OCI-LY3 (cell line): ENCODE data around the gene EPHB2.
"Not testable (repeated sequence)": the region's sequence is repeated elsewhere in the genome, so short reads cannot be mapped to it uniquely, and the experiment has no call there.

Experiments
- H2AFZ ChIP-seq: fragments of 200-600, 300-600 bp; shearing (Covaris generic); 2 replicates; pipeline ENCODE4 v1.6.0; 2014; ENCODE audit warnings: antibody characterized with exemption, low read depth, low read length
- H3K27ac ChIP-seq: fragments of 200-600, 300-600 bp; sonication (generic); 2 replicates; pipeline ENCODE4 v1.5.1; 2014; ENCODE audit warnings: mild to moderate bottlenecking, low read length, moderate library complexity, mixed read lengths
- H3K27me3 ChIP-seq: fragments of 200-600, 300-600 bp; sonication (generic); 2 replicates; pipeline ENCODE4 v1.6.1; 2014; ENCODE audit warnings: low read depth, low read length, mixed read lengths
- H3K36me3 ChIP-seq: fragments of 200-600, 300-600 bp; sonication (generic); replicated peaks from 2 replicates; pipeline ENCODE3; 2014; ENCODE audit warnings: low read depth, low read length, mixed read lengths
- H3K4me1 ChIP-seq: fragments of 300-600, 200-600 bp; sonication (generic); 2 replicates; pipeline ENCODE4 v1.6.1; 2014; ENCODE audit warnings: low read length, mixed read lengths
- H3K4me2 ChIP-seq: fragments of 200-600, 300-600 bp; sonication (generic); 2 replicates; pipeline ENCODE4 v1.6.1; 2014; ENCODE audit warnings: low read length, mixed read lengths
- H3K4me3 ChIP-seq: fragments of 300-600, 200-600 bp; sonication (generic); 2 replicates; pipeline ENCODE4 v1.5.1; 2014; ENCODE audit warnings: antibody characterized with exemption, mild to moderate bottlenecking, low read length, moderate library complexity
- H3K79me2 ChIP-seq: fragments of 300-600, 200-600 bp; shearing (Covaris generic); 2 replicates; pipeline ENCODE4 v1.6.1; 2014; ENCODE audit warnings: mild to moderate bottlenecking, low read length, mixed read lengths
- H3K9ac ChIP-seq: fragments of 300-600, 200-600 bp; shearing (Covaris generic); 2 replicates; pipeline ENCODE4 v1.6.0; 2014; ENCODE audit warnings: mild to moderate bottlenecking, low read length, moderate library complexity
- H3K9me3 ChIP-seq: fragments of 200-600, 300-600 bp; shearing (Covaris generic); 2 replicates; pipeline ENCODE4 v1.6.1; 2014; ENCODE audit warnings: low read length, mixed read lengths; ENCODE audit not compliant: insufficient read depth
- H4K20me1 ChIP-seq: fragments of 200-600, 300-600 bp; sonication (generic); 2 replicates; pipeline ENCODE4 v1.6.1; 2016; ENCODE audit warnings: low read length, mixed read lengths; ENCODE audit not compliant: insufficient read depth
- CTCF ChIP-seq: fragments of 200-600, 300-600 bp; sonication (generic); IDR thresholded peaks from 2 replicates; pipeline ENCODE4 v1.5.1; 2014; ENCODE audit warnings: antibody characterized with exemption, low read length, low read depth
- EZH2phosphoT487 ChIP-seq: fragments of 200-600 bp; shearing (Covaris generic); IDR thresholded peaks from 2 replicates; pipeline ENCODE4 v1.6.1; 2018; ENCODE audit warnings: antibody characterized with exemption, mixed run types, low read depth

Gene EPHB2

GRCh38 chr1:22841860-22842281 lies 131.2 kb downstream of the EPHB2 start:
- H3K9ac ChIP-seq: no peak overlapping the region
- no peak for TF ChIP-seq EZH2phosphoT487
- TF ChIP-seq CTCF: no peak
- no peak overlapping the region for H3K27ac ChIP-seq
- H3K4me3 ChIP-seq: no peak overlapping the region
- H3K9me3 ChIP-seq: no peaks in the 10 kb centered on the region
- no peaks in the 10 kb centered on the region for H4K20me1 ChIP-seq
- H3K27me3 ChIP-seq: no peaks in the 10 kb centered on the region
- no peaks in the 10 kb centered on the region for H3K4me1 ChIP-seq
- no peak overlapping the region for H3K4me2 ChIP-seq
- H3K36me3 ChIP-seq: no peaks in the 10 kb centered on the region
- no peaks in the 10 kb centered on the region for H3K79me2 ChIP-seq
- H2AFZ ChIP-seq: no peak overlapping the region

DNA sequence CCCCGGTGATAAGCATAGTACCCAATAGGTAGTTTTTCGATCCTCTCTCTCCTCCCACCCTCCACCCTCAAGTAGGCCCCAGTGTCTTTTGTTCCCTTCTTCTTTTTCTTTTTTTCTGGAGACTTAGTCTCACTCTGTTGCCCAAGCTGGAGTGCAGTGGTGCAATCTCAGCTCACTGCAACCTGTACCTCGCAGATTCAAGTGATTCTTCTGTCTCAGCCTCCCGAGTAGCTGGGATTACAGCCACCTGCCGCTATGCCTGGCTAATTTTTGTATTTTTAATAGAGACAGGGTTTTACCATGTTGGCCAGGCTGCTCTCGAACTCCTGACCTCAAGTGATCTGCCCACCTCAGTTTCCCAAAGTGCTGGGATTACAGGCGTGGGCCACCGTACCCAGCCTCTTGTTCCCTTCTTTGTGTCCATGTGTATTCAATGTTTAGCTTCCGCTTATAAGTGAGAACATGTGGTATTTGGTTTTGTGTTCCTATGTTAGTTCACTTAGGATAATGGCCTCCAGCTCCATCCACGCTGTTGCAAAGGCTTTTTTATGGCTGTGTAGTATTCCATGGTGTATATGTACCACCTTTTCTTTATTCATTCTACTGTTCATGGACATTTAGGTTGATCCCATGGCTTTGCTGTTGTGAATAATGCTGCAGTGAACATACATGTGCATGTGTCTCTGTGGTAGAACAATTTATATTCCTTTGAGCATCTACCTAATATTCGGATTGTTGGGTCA lies 133.0 kb downstream of the EPHB2 start:
- not testable (repeated sequence) for H3K27me3 ChIP-seq, H2AFZ ChIP-seq, H3K4me3 ChIP-seq, H3K27ac ChIP-seq, H4K20me1 ChIP-seq, H3K4me2 ChIP-seq, H3K4me1 ChIP-seq, H3K36me3 ChIP-seq, H3K9me3 ChIP-seq, H3K9ac ChIP-seq, H3K79me2 ChIP-seq

GRCh38 chr1:22844621-22845020 lies 134.0 kb downstream of the EPHB2 start:
- H2AFZ ChIP-seq: no peak overlapping the region
- no peaks in the 10 kb centered on the region for H3K36me3 ChIP-seq
- no peaks in the 10 kb centered on the region for H3K4me1 ChIP-seq
- H3K27ac ChIP-seq: no peak overlapping the region
- TF ChIP-seq EZH2phosphoT487 (no peak), CTCF (no peak)
- no peaks in the 10 kb centered on the region for H3K27me3 ChIP-seq
- H3K79me2 ChIP-seq: no peaks in the 10 kb centered on the region
- H3K9ac ChIP-seq: no peak overlapping the region
- H4K20me1 ChIP-seq: no peaks in the 10 kb centered on the region
- no peaks in the 10 kb centered on the region for H3K9me3 ChIP-seq
- no peak overlapping the region for H3K4me2 ChIP-seq
- H3K4me3 ChIP-seq: no peak overlapping the region

DNA sequence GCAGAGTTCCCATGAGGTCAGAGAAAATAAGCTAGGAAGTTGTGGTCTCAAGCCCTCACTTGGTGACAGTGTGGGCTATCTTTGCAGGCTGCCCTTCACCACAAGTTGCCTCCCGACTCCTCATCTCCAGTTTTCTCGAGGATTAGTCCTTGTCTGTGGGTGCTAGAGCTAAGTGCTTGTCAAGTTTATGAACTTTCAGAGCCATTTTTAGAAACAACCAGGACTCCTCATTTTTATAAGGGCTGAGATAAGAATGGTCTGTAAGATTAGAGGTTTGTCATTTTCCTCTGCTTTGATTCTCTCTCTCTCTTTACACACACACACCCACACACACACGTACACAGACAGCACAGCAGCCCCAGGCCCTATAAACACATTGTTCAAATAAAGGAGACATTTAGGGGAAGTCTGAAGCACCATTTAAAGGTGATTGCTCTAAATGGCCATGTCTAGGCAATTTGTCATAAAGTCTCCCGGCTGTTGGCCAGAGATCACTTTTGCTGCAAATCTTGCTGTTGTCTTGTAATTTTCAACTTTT lies 134.8 kb downstream of the EPHB2 start:
- H4K20me1 ChIP-seq: no peaks in the 10 kb centered on the region
- no peak overlapping the region for H3K9ac ChIP-seq
- no peaks in the 10 kb centered on the region for H3K27me3 ChIP-seq
- no peak overlapping the region for H3K4me3 ChIP-seq
- H3K79me2 ChIP-seq: no peaks in the 10 kb centered on the region
- H3K4me1 ChIP-seq: no peaks in the 10 kb centered on the region
- no peak overlapping the region for H3K27ac ChIP-seq
- no peaks in the 10 kb centered on the region for H3K9me3 ChIP-seq
- H2AFZ ChIP-seq: no peak overlapping the region
- H3K4me2 ChIP-seq: no peak overlapping the region
- TF ChIP-seq CTCF: no peak
- no peak for TF ChIP-seq EZH2phosphoT487
- no peaks in the 10 kb centered on the region for H3K36me3 ChIP-seq
